CD4-positive, alpha-beta T cell (primary cell): ENCODE measurements around the gene MYORG. TPM values are rescaled to one million over a fixed set of nuclear protein-coding genes. Genes with fewer than 3 reads are reported as not detected.

Experiments used
- ATAC-seq: fragments of 200-7000 bp; cut with Tn5 transposase; one replicate; pipeline ENCODE4 v1.10.0; 2022; ENCODE audit warnings: mild to moderate bottlenecking; ENCODE audit not compliant: poor library complexity
- CTCF ChIA-PET: fragments of 350-600 bp; sonication (Branson Sonifier 250); formaldehyde crosslinking; loops from one replicate; lab custom pipeline; 2021; ENCODE audit warnings: antibody characterized with exemption, inconsistent platforms; lab: Charles Lee
- POLR2A ChIA-PET: fragments of 350-600 bp; sonication (Branson Sonifier 250); formaldehyde crosslinking; loops from one replicate; lab custom pipeline; 2021; ENCODE audit warnings: antibody characterized with exemption, inconsistent platforms; lab: Charles Lee
- DNase-seq, 14 experiments: peaks; one replicate each; pipeline ENCODE4 v3.0.0-alpha.2; 2013 to 2020; ENCODE audit warnings: mixed read lengths in 2 of 14
- H3K27ac ChIP-seq, 2 donors: one replicate each; pipeline versions ENCODE4 v1.5.1 to v1.7.0; 2013; ENCODE audit warnings: low read length in 2 of 2, low read depth in 1 of 2, mild to moderate bottlenecking in 1 of 2
- H3K27me3 ChIP-seq, 2 experiments: 1 replicate in 1 of 2; 2 replicates in 1 of 2; pipeline versions ENCODE4 v1.6.1 to v1.7.0; 2013; ENCODE audit warnings: low read length in 2 of 2, control low read depth in 1 of 2, mild to moderate bottlenecking in 1 of 2, moderate library complexity in 1 of 2; ENCODE audit not compliant: insufficient read depth in 2 of 2, control insufficient read depth in 1 of 2
- H3K36me3 ChIP-seq: one replicate; pipeline ENCODE4 v1.6.1; 2013; ENCODE audit warnings: low read length, control low read depth; ENCODE audit not compliant: insufficient read depth
- H3K4me1 ChIP-seq: one replicate; pipeline ENCODE4 v1.6.1; 2013; ENCODE audit warnings: low read length, control low read depth; ENCODE audit not compliant: insufficient read depth
- H3K4me3 ChIP-seq: one replicate; pipeline ENCODE4 v1.5.1; 2013; ENCODE audit warnings: mild to moderate bottlenecking, low read length, moderate library complexity
- H3K9me3 ChIP-seq, 2 experiments: 1 replicate in 1 of 2; 2 replicates in 1 of 2; pipeline versions ENCODE4 v1.6.1 to v1.7.0; 2013; ENCODE audit warnings: low read length in 2 of 2, mild to moderate bottlenecking in 2 of 2, control low read depth in 1 of 2, moderate library complexity in 1 of 2; ENCODE audit not compliant: control insufficient read depth in 1 of 2, insufficient read depth in 1 of 2
- H3K27ac Mint-ChIP-seq: one replicate; pipeline ENCODE4 v1.8.0; 2020; ENCODE audit warnings: mixed read lengths
- H3K27me3 Mint-ChIP-seq: one replicate; pipeline ENCODE4 v1.8.0; 2021; ENCODE audit warnings: mixed read lengths
- H3K36me3 Mint-ChIP-seq: one replicate; pipeline ENCODE4 v1.8.0; 2021; ENCODE audit warnings: low read depth, mixed read lengths
- H3K4me1 Mint-ChIP-seq: one replicate; pipeline ENCODE4 v1.8.0; 2021; ENCODE audit warnings: low read depth, mixed read lengths
- H3K4me3 Mint-ChIP-seq: one replicate; pipeline ENCODE4 v1.8.0; 2020; ENCODE audit warnings: mild to moderate bottlenecking, mixed read lengths
- H3K9me3 Mint-ChIP-seq: one replicate; pipeline ENCODE4 v1.8.0; 2020; ENCODE audit warnings: mixed read lengths
- intact Hi-C, 2 experiments: fragments of 100-400 bp; cut with DNase I in 1 of 2; cut with micrococcal nuclease in 1 of 2; formaldehyde crosslinking; loops; one replicate each; pipeline versions ENCODE4 v1.15.1 to v1.9.0; 2023 to 2025; cut with DNase I, micrococcal nuclease
- total RNA-seq, 174 experiments: library from RNA in 2 of 174; stranded (reverse) in 2 of 174; gene quantifications; one replicate each; pipeline ENCODE4 v1.2.3 and lab custom pipeline; 2021 to 2026
- TF ChIP-seq, protein P1 (sequence below): fragments of 200-600 bp; IDR thresholded peaks from one replicate; pipeline ENCODE4 v1.8.0; 2022; ENCODE audit warnings: antibody characterized with exemption, mild to moderate bottlenecking

The MYORG gene
- total RNA-seq, 2 experiments from 2014 or later: 0.42 to 0.58 TPM

DNA sequence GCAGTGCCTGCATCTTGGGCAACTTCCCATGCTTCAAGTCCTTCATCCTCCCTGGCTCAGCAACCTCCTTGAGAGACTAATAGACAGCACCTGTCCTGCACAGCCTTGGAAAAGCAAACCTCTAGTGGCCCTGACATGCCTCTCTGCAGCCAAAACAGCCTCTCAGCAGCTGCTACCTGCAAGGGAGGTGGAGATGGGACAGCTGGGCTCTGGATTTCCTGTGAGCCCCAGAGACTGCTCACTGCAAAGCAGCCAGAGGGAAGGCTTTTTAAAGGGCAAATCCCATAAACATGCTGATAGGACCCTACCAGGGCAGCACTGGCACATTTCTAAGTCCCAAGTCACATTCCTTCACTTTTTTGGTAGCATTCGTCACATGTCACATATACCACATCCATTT, 31.5 kb upstream of the MYORG start:
- POLR2A ChIA-PET: no interaction called here
- H3K4me3 ChIP-seq: no peak overlapping the region
- TF ChIP-seq, protein P1, sequence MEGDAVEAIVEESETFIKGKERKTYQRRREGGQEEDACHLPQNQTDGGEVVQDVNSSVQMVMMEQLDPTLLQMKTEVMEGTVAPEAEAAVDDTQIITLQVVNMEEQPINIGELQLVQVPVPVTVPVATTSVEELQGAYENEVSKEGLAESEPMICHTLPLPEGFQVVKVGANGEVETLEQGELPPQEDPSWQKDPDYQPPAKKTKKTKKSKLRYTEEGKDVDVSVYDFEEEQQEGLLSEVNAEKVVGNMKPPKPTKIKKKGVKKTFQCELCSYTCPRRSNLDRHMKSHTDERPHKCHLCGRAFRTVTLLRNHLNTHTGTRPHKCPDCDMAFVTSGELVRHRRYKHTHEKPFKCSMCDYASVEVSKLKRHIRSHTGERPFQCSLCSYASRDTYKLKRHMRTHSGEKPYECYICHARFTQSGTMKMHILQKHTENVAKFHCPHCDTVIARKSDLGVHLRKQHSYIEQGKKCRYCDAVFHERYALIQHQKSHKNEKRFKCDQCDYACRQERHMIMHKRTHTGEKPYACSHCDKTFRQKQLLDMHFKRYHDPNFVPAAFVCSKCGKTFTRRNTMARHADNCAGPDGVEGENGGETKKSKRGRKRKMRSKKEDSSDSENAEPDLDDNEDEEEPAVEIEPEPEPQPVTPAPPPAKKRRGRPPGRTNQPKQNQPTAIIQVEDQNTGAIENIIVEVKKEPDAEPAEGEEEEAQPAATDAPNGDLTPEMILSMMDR: no peak
- H3K27me3 ChIP-seq: no peaks in the 10 kb centered on the region
- Mint-ChIP-seq H3K27ac (no peak overlapping the region), H3K27me3 (no peaks in the 10 kb centered on the region), H3K4me1 (no peaks in the 10 kb centered on the region), H3K9me3 (no peaks in the 10 kb centered on the region), H3K4me3 (no peak overlapping the region), H3K36me3 (peaks cover 6% of the 10 kb centered on the region)
- ATAC-seq (no peak), DNase-seq (no peak)
- CTCF ChIA-PET: no interaction called here
- H3K9me3 ChIP-seq: no peaks in the 10 kb centered on the region
- H3K36me3 ChIP-seq: peaks cover 8% of the 10 kb centered on the region
- H3K27ac ChIP-seq: no peak overlapping the region
- intact Hi-C loops: no loop called here
- H3K4me1 ChIP-seq: no peaks in the 10 kb centered on the region

DNA sequence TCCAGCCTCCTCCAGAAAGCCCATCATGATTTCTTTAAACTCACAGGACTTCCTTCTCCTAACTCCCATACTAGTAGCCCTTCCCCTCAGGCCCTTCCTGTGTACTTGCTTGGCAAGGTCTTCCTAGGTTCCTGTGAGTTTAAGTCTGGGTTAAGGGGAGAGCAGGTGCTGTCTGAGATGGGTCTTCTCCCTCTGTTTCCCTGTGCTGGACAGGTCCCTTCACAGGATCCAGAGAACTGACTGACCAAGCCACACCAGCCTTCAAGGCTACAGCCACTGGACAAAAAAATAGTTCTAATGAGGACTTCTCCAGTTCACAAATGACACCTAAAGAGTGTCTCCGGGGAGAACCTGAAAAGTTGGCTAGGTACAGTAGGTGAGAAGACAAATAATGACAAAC, 29.5 kb upstream of the MYORG start:
- intact Hi-C loops: no loop called here
- Histone ChIP-seq H3K4me1 (no peaks in the 10 kb centered on the region), H3K9me3 (no peaks in the 10 kb centered on the region), H3K27me3 (no peaks in the 10 kb centered on the region), H3K4me3 (no peak overlapping the region), H3K36me3 (peaks cover 12% of the 10 kb centered on the region), H3K27ac (no peak overlapping the region)
- ChIA-PET CTCF (no interaction called here), POLR2A (no interaction called here)
- peaks cover 15% of the 10 kb centered on the region for H3K36me3 Mint-ChIP-seq
- ATAC-seq (no peak), DNase-seq (no peak)
- no peak overlapping the region for H3K27ac Mint-ChIP-seq
- H3K27me3 Mint-ChIP-seq: no peaks in the 10 kb centered on the region
- H3K4me1 Mint-ChIP-seq: no peaks in the 10 kb centered on the region
- TF ChIP-seq, protein P1: no peak
- H3K9me3 Mint-ChIP-seq: no peaks in the 10 kb centered on the region
- H3K4me3 Mint-ChIP-seq: no peak overlapping the region

DNA sequence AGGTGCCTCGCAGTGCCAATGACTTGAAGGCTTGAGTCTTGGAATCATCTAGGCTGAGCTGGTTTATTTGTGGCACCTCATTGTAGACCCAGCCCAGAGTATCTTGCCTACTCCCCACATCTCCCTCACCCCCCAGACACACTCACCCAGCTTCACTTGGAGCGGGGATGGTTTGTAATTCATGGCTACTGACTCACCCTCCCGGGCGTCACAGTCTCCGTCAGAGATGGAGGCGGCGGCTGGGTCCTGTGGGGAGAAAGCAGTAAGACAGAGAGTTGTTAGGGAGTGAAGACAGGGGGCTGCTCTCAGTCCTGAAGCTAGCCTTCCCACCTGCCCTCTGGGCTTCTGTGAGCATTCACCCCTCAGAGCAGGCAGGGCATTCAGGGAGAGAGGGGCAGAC, 29.0 kb upstream of the MYORG start:
- no peak for ATAC-seq
- Mint-ChIP-seq H3K36me3 (peaks cover 16% of the 10 kb centered on the region), H3K27ac (no peak overlapping the region), H3K27me3 (no peaks in the 10 kb centered on the region), H3K4me3 (no peak overlapping the region), H3K9me3 (no peaks in the 10 kb centered on the region), H3K4me1 (no peaks in the 10 kb centered on the region)
- no peak for DNase-seq
- Histone ChIP-seq H3K4me3 (no peak overlapping the region), H3K36me3 (peaks cover 14% of the 10 kb centered on the region), H3K27me3 (no peaks in the 10 kb centered on the region), H3K9me3 (no peaks in the 10 kb centered on the region), H3K27ac (no peak overlapping the region), H3K4me1 (no peaks in the 10 kb centered on the region)
- TF ChIP-seq, protein P1: no peak
- POLR2A ChIA-PET: no interaction called here
- CTCF ChIA-PET: no interaction called here
- intact Hi-C loops: no loop called here
